GM23338 (cell line): Measurements from ENCODE around the gene ITGA2. TPM values are rescaled to one million over a fixed set of nuclear protein-coding genes. Genes with fewer than 3 reads are reported as not detected.
A peak's percentile ranks its signal among the peaks of the same experiment; 100 is the strongest.

ENCODE experiments used
- ATAC-seq: fragments of 200-7000 bp; cut with Tn5 transposase; 3 replicates; pipeline ENCODE4 v1.9.1; 2020
- DNase-seq: peaks from one replicate; pipeline ENCODE4 v3.0.0-alpha.2; 2015; ENCODE audit warnings: low spot score
- H2AFZ ChIP-seq: fragments of 200-600 bp; sonication (generic); 2 replicates; pipeline ENCODE4 v1.8.0; 2016; ENCODE audit warnings: antibody characterized with exemption, mild to moderate bottlenecking, moderate library complexity
- H3F3A ChIP-seq: fragments of 200-600 bp; sonication (generic); replicated peaks from 2 replicates; pipeline ENCODE4 v1.8.0; 2017; ENCODE audit warnings: antibody characterized with exemption, mixed run types, low read depth
- H3K27ac ChIP-seq: fragments of 200-600 bp; sonication (generic); 2 replicates; pipeline ENCODE4 v1.6.1; 2016; ENCODE audit warnings: low read depth
- H3K27me3 ChIP-seq: fragments of 200-600 bp; sonication (generic); 2 replicates; pipeline ENCODE4 v1.8.0; 2016; ENCODE audit warnings: mild to moderate bottlenecking, mixed run types, moderate library complexity; ENCODE audit not compliant: insufficient read depth
- H3K36me3 ChIP-seq: fragments of 200-600 bp; sonication (generic); 2 replicates; pipeline ENCODE4 v1.8.0; 2016; ENCODE audit warnings: mild to moderate bottlenecking; ENCODE audit not compliant: insufficient read depth
- H3K4me1 ChIP-seq: fragments of 200-600 bp; sonication (generic); 2 replicates; pipeline ENCODE4 v1.8.0; 2016; ENCODE audit warnings: mild to moderate bottlenecking, moderate library complexity; ENCODE audit not compliant: insufficient read depth
- H3K4me2 ChIP-seq: fragments of 200-600 bp; sonication (generic); 2 replicates; pipeline ENCODE4 v1.7.1; 2017; ENCODE audit warnings: mixed run types
- H3K4me3 ChIP-seq: fragments of 200-600 bp; sonication (generic); 2 replicates; pipeline ENCODE4 v1.6.1; 2016; ENCODE audit warnings: mixed run types
- H3K79me2 ChIP-seq: fragments of 200-600 bp; sonication (generic); replicated peaks from 2 replicates; pipeline ENCODE4 v1.8.0; 2017; ENCODE audit warnings: mild to moderate bottlenecking; ENCODE audit not compliant: insufficient read depth
- H3K9me2 ChIP-seq: fragments of 200-600 bp; sonication (generic); 2 replicates; pipeline ENCODE4 v1.8.0; 2017; ENCODE audit not compliant: insufficient read depth
- H4K20me1 ChIP-seq: fragments of 200-600 bp; sonication (generic); replicated peaks from 2 replicates; pipeline ENCODE4 v1.8.0; 2017; ENCODE audit warnings: mild to moderate bottlenecking; ENCODE audit not compliant: insufficient read depth
- H3K27ac Mint-ChIP-seq: 2 replicates; pipeline ENCODE4 v1.8.0; 2020; ENCODE audit warnings: inconsistent platforms, mild to moderate bottlenecking, moderate library complexity, mixed read lengths
- H3K27me3 Mint-ChIP-seq: 3 replicates; pipeline ENCODE4 v1.8.0; 2022; ENCODE audit warnings: low read depth, mild to moderate bottlenecking, moderate library complexity, mixed read lengths, inconsistent platforms; ENCODE audit not compliant: insufficient read depth, poor library complexity
- H3K36me3 Mint-ChIP-seq: 3 replicates; pipeline ENCODE4 v1.8.0; 2021; ENCODE audit warnings: low read depth, mild to moderate bottlenecking, inconsistent platforms, moderate library complexity, mixed read lengths
- H3K4me1 Mint-ChIP-seq: 3 replicates; pipeline ENCODE4 v1.8.0; 2020; ENCODE audit warnings: mild to moderate bottlenecking, inconsistent platforms, mixed read lengths
- H3K4me3 Mint-ChIP-seq: 3 replicates; pipeline ENCODE4 v1.8.0; 2021; ENCODE audit warnings: moderate library complexity, mild to moderate bottlenecking, inconsistent platforms, mixed read lengths
- H3K9me3 Mint-ChIP-seq: 3 replicates; pipeline ENCODE4 v1.8.0; 2020; ENCODE audit warnings: moderate library complexity, mild to moderate bottlenecking, inconsistent platforms, mixed read lengths
- CTCF ChIP-seq, 2 experiments: fragments of 200-600 bp in 1 of 2; sonication (generic) in 1 of 2; conservative IDR thresholded peaks; 2 replicates each; pipeline versions ENCODE4 v1.5.1 to v1.6.1; 2016 to 2017; ENCODE audit warnings: antibody characterized with exemption in 2 of 2, low read depth in 2 of 2, mild to moderate bottlenecking in 2 of 2, moderate library complexity in 1 of 2
- EZH2 ChIP-seq: fragments of 200-600 bp; sonication (generic); IDR thresholded peaks from one replicate; pipeline ENCODE4 v1.8.0; 2017; ENCODE audit warnings: antibody characterized with exemption, mild to moderate bottlenecking, low read depth; ENCODE audit not compliant: unreplicated experiment
- EZH2phosphoT487 ChIP-seq: fragments of 200-600 bp; sonication (generic); IDR thresholded peaks from one replicate; pipeline ENCODE4 v1.8.1; 2018; ENCODE audit warnings: antibody characterized with exemption; ENCODE audit not compliant: unreplicated experiment
- JUNB ChIP-seq: IDR thresholded peaks from one replicate; pipeline ENCODE4 v1.6.1; 2016; ENCODE audit warnings: antibody characterized with exemption; ENCODE audit not compliant: unreplicated experiment
- NANOG ChIP-seq: IDR thresholded peaks from 2 replicates; pipeline ENCODE4 v1.6.1; 2016; ENCODE audit warnings: antibody characterized with exemption, borderline replicate concordance
- POLR2AphosphoS5 ChIP-seq: IDR thresholded peaks from 2 replicates; pipeline ENCODE4 v1.6.1; 2016; ENCODE audit warnings: antibody characterized with exemption, low read depth
- REST ChIP-seq: IDR thresholded peaks from one replicate; pipeline ENCODE4 v1.6.1; 2018; ENCODE audit warnings: antibody characterized with exemption; ENCODE audit not compliant: unreplicated experiment
- STAT1 ChIP-seq: IDR thresholded peaks from one replicate; pipeline ENCODE4 v1.6.1; 2016; ENCODE audit warnings: antibody characterized with exemption; ENCODE audit not compliant: unreplicated experiment
- ZNF114 ChIP-seq: fragments of 250-450 bp; sonication (Bioruptor Pico); IDR thresholded peaks from 2 replicates; pipeline ENCODE4 v1.5.0; 2020; ENCODE audit warnings: mild to moderate bottlenecking, moderate library complexity
- ZNF331 ChIP-seq: fragments of 250-450 bp; sonication (Bioruptor Pico); IDR thresholded peaks from 2 replicates; pipeline ENCODE4 v1.5.0; 2020; ENCODE audit warnings: low read depth, mild to moderate bottlenecking, moderate library complexity
- ZNF462 ChIP-seq: fragments of 250-450 bp; sonication (Bioruptor Pico); IDR thresholded peaks from 2 replicates; pipeline ENCODE4 v1.5.0; 2020; ENCODE audit warnings: mild to moderate bottlenecking, moderate library complexity
- polyA plus RNA-seq: library from polyadenylated mRNA; unstranded; fragments of >200 nt; fragmentation: Nextera tagmentation; extraction: Ambion mirVana; gene quantifications from 2 replicates; pipeline ENCODE4 v1.2.1, GENCODE V29; 2016
- total RNA-seq: library from RNA; depleted of rRNA; stranded (reverse); fragments of >200 nt; shearing (Covaris generic); gene quantifications from 2 replicates; pipeline ENCODE4 v1.2.3, GENCODE V29; 2014

ITGA2 gene
- total and polyA plus RNA-seq, 2 experiments from 2014 or later, result 2.6 to 7.1 TPM

- ATAC-seq, result no peak
- Mint-ChIP-seq H3K36me3 (no peaks in the 10 kb centered on the region), H3K4me1 (peaks cover 11% of the 10 kb centered on the region; the same call in 2 of the 3 replicates), H3K27ac (peak overlapping the region; percentile 39; the same call in 1 of the 2 replicates), H3K9me3 (no peaks in the 10 kb centered on the region), H3K4me3 (no peak overlapping the region), H3K27me3 (no peaks in the 10 kb centered on the region)
- no peaks in the 10 kb centered on the region for H4K20me1 ChIP-seq
- no peak overlapping the region for H2AFZ ChIP-seq
- no peak for TF ChIP-seq STAT1
- TF ChIP-seq ZNF114 (CRISPR knock-in tag), result no peak
- TF ChIP-seq REST, result no peak
- TF ChIP-seq POLR2AphosphoS5, result no peak
- TF ChIP-seq CTCF (conservative IDR thresholded peaks at IDR 0.05; ENCODE audit: low read depth in 2 of 2), result no peak
- no peak for TF ChIP-seq ZNF462 (CRISPR knock-in tag)
- no peak for TF ChIP-seq EZH2phosphoT487
- TF ChIP-seq ZNF331 (CRISPR knock-in tag), result no peak
- TF ChIP-seq EZH2, result no peak
- TF ChIP-seq NANOG, result no peak
- TF ChIP-seq JUNB, result no peak
- H3K4me1 ChIP-seq, result peaks cover 5% of the 10 kb centered on the region; the same call in 1 of the 2 replicates
- no peak for DNase-seq
- no peaks in the 10 kb centered on the region for H3K36me3 ChIP-seq
- H3K79me2 ChIP-seq, result no peaks in the 10 kb centered on the region
- no peaks in the 10 kb centered on the region for H3K9me2 ChIP-seq
- H3K27ac ChIP-seq, result no peak overlapping the region
- no peak overlapping the region for H3K4me3 ChIP-seq
- H3F3A ChIP-seq, result no peaks in the 10 kb centered on the region
- H3K4me2 ChIP-seq, result no peak overlapping the region
- no peaks in the 10 kb centered on the region for H3K27me3 ChIP-seq
These were observed 41.7 kb downstream of the ITGA2 start for GRCh38 chr5:53030893-53031292.
